HepG2 (cell line): Measurements from ENCODE around the gene LIME1.

Experiments used
- NR2C2 ChIP-seq: sonication (generic); formaldehyde crosslinking; IDR thresholded peaks from 2 replicates; pipeline ENCODE4 v1.4.0; 2020; ENCODE audit warnings: missing genetic modification reagents, mild to moderate bottlenecking, moderate library complexity, borderline replicate concordance
- RFX5 ChIP-seq: IDR thresholded peaks from 2 replicates; pipeline ENCODE4 v1.6.1; 2011; ENCODE audit warnings: low read depth, low read length, improper control_type of control experiment
- ZFP37 ChIP-seq: sonication (generic); formaldehyde crosslinking; IDR thresholded peaks from 2 replicates; pipeline ENCODE4 v1.4.0; 2020; ENCODE audit warnings: missing genetic modification reagents, borderline replicate concordance
- TF ChIP-seq, protein P1 (sequence below): IDR thresholded peaks from 2 replicates; pipeline ENCODE4 v1.6.1; 2012; ENCODE audit warnings: inconsistent platforms

DNA sequence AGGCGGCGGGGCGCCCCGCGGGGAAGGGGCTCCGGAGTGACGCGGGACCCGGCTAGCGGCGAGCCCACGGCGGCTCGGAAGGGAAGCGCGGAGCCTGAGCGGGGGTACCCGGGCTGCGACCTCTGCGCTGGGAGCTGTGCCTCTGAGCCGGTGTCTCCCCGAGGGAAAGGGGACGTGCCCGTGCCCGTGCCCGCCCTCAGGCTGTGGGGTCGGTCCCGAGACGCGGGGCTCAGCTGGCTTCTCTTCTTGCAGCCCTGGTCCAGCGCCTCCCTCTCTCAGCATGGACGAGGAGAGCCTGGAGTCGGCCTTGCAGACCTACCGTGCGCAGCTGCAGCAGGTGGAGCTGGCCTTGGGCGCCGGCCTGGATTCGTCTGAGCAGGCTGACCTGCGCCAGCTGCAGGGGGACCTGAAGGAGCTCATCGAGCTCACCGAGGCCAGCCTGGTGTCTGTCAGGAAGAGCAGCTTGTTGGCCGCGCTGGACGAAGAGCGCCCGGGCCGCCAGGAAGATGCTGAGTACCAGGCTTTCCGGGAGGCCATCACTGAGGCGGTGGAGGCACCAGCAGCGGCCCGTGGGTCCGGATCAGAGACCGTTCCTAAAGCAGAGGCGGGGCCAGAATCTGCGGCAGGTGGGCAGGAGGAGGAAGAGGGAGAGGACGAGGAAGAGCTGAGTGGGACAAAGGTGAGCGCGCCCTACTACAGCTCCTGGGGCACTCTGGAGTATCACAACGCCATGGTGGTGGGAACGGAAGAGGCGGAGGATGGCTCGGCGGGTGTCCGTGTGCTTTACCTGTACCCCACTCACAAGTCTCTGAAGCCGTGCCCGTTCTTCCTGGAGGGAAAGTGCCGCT, 27.9 kb upstream of the LIME1 start:
- no peak for TF ChIP-seq RFX5
- TF ChIP-seq, protein P1, sequence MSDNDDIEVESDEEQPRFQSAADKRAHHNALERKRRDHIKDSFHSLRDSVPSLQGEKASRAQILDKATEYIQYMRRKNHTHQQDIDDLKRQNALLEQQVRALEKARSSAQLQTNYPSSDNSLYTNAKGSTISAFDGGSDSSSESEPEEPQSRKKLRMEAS: no peak
- TF ChIP-seq ZFP37 (CRISPR knock-in tag): 0 out of 2 replicates have a peak, but pooled peaks have one; percentile 36
- no peak for TF ChIP-seq NR2C2 (CRISPR knock-in tag)
